Ureter (tissue), 1 donor: Measurements from ENCODE around the gene SCN4A. TPM values are rescaled to one million over a fixed set of nuclear protein-coding genes. Genes with fewer than 3 reads are reported as not detected.
"Not testable (repeated sequence)": the region's sequence is repeated elsewhere in the genome, so short reads cannot be mapped to it uniquely, and the experiment has no call there.

Source experiments
- DNase-seq: peaks from one replicate; pipeline ENCODE4 v3.0.0-alpha.2; 2020; ENCODE audit warnings: low spot score
- total RNA-seq: library from RNA; stranded (reverse); gene quantifications from one replicate; pipeline ENCODE4 v1.2.4, GENCODE V29; 2023
- donor health status: DM: yes; HTN: yes; CAD: no.

The SCN4A gene
- total RNA-seq, result 2.2 TPM

GRCh38 chr17:63972796-63973195 lies at the start of gene SCN4A:
SCN4A (minus strand) TSS chr17:63972918; CDS start chr17:63972841, 77 bp downstream.
- DNase-seq, result no peak

- peak; percentile 70 for DNase-seq
These were observed 47.5 kb upstream of the SCN4A start, which contains the start of gene ICAM2 for GRCh38 chr17:64020056-64020766. ICAM2 (minus strand) TSS chr17:64020633; CDS start chr17:64006691, 13,942 bp downstream.

DNA sequence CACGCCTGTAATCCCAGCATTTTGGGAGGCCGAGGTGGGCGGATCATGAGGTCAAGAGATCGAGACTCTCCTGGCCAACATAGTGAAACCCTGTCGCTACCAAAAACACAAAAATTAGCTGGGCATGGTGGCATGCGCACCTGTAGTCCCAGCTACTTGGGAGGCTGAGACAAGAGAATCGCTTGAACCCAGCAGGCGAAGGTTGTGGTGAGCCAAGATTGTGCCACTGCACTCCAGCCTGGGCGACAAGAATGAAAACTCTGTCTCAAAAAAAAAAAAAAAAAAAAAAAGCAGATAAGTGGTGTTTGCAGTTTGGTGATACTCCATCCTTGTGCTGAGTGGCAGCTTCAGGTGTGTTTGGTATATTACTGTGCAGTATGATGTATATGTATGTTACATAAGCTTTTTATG lies 46.8 kb upstream of the SCN4A start:
- not testable (repeated sequence) for DNase-seq

DNA sequence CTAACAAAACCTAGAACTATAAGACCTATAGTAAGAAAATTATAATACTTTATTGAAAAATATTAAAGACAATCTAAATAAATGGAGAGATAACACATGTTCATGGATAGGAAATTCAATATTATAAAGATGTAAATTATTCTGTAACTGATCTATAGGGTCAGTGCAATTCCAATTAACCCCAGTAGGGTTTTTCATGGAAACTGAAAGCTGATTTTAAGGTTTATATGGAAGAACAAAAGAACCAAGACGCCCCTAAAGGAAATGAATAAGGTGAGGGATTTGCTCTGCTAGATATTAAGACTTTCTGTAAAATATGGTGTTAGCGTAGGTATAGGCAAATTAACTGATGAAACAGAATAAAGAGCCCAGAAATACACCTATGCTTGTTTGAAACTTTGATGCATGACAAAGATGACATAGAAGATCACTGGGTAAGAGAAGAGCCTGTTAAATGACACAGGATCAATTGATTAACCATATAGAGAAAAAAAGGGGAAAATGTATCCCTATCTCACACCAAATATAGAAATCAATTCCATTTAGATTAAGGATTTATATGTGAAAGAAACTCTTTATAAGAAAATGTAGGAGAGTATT lies 44.8 kb upstream of the SCN4A start:
- DNase-seq, result no peak

DNA sequence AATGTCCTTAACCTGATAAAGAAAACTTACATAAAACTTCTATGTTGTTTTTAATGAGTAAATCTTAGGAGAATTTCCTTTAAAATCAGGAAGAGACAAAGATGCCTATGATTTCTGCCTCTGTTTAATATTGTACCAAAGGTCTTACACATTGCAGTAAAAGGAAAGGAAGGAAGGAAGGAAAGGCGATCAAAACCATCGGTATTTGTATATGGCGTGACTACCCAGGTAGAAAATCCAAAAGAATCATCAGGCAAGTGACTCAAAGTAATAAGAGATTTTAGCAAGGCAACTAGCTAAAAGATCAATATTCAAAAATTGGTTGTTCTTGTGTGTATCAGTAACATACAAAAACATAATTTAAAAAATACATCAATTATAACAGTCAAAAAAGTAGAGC lies 44.3 kb upstream of the SCN4A start:
- no peak for DNase-seq

GRCh38 chr17:64016231-64016784 lies 43.6 kb upstream of the SCN4A start:
- DNase-seq, result no peak

- DNase-seq, result no peak
These were observed 42.7 kb upstream of the SCN4A start for GRCh38 chr17:64015447-64015846.

- no peak for DNase-seq
These were observed 37.1 kb upstream of the SCN4A start for GRCh38 chr17:64009571-64010402.

DNA sequence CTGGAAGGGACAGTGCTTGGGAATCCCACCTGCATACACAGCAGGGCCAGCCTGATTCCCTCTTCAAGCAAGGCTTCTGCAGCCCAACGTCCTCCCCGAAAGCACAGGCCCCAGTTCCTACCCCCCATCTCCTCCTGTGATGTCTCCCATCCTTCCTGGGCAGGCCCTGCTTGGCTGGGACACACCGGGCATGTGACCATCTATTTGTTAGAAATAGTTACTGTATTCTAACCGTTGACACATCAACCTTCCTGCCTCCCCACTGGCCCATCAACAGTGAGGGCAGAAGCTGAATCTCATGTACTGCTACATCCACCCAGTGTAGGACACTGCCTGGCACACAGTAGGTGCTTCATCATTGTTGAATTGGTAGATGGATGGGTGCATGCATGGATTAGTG lies 36.1 kb upstream of the SCN4A start:
- DNase-seq, result no peak

DNA sequence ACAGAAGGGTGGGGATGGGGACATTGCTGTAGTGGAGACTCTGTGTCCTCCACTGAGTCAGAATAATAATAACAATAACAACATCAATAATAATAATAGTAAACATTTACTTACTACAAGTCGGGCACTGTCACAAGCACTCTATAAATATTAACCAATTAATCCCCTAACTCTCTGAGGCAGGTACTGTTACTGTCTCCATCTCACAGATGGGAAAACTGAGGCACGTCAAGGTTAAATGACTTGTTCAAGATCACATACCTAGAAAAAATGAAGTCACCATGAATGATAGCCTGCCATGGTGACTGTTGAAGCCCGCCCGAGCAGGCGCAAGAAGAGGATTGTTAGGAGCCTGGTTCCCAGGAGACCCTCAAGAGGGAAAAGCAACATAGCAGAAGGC lies 35.6 kb upstream of the SCN4A start:
- DNase-seq, result no peak

- peak; percentile 41 for DNase-seq
These were observed 35.1 kb upstream of the SCN4A start for GRCh38 chr17:64007838-64008282.

DNA sequence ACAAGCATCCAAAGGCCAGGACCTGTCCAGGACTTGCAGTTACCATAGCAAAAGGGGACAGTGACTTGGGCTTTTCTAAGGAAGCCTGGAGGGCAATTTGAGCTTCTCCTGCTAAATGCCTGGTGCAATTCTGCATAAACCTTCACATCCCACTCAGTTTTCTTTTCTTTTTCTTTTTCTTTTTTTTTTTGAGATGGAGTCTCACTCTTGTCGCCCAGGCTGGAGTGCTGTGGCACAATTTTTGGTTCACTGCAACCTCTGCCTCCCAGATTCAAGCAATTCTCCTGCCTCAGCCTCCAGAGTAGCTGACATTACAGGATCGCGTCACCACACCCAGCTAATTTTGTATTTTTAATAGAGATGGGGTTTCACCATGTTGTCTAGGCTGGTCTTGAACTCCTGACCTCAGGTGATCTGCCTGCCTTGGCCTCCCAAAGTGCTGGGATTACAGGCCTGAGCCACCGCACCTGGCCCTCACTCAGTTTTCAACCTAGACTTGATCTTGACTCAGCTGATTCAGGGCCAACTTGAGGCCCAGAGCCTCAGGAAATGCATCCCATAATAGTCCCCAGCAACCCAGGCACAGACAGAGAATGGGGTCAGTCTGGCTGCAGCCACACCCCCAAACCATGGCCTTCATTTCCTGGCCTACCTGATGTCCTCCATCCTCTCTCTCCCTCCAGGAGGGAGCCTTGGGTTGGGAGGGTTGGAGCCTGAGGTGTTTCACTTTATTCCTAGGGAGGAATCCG lies 34.5 kb upstream of the SCN4A start:
- DNase-seq, result not testable (repeated sequence)

DNA sequence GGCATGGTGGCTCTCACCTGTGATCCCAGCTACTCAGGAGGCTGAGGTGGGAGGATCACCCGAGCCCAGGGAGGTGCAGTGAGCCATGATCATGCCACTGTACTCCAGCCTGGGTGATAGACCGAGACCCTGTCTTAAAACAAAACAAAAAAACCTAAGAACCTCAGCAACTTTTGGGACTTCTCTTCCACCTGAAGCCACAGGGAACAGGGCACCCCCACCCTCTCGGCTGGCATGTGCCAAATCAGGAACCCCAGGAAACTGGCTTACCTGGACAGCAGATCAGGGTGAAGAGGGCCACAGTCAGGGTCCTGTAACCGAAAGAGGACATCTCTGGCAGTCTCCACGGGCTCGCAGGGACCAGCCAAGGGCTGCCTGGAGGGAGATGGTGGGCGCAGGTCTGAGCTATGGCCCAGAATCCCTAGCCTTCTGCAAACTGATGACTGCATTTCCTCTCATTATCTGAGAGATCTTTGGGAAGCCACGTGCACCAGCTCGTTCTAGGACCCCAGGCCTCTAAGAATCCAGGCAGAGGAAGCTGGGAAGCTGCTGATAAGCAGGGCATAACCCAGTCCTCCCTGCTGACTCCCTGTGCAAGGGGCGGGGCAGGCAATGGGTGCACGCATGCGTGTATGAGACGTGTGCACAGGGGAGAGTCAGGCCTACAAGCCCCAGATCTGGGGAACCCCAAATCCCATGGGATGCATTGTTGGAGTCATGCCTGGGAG lies 33.8 kb upstream of the SCN4A start:
- peak; percentile 56 for DNase-seq

- peak; percentile 70 for DNase-seq
These were observed 33.0 kb upstream of the SCN4A start for GRCh38 chr17:64005734-64006167.

DNA sequence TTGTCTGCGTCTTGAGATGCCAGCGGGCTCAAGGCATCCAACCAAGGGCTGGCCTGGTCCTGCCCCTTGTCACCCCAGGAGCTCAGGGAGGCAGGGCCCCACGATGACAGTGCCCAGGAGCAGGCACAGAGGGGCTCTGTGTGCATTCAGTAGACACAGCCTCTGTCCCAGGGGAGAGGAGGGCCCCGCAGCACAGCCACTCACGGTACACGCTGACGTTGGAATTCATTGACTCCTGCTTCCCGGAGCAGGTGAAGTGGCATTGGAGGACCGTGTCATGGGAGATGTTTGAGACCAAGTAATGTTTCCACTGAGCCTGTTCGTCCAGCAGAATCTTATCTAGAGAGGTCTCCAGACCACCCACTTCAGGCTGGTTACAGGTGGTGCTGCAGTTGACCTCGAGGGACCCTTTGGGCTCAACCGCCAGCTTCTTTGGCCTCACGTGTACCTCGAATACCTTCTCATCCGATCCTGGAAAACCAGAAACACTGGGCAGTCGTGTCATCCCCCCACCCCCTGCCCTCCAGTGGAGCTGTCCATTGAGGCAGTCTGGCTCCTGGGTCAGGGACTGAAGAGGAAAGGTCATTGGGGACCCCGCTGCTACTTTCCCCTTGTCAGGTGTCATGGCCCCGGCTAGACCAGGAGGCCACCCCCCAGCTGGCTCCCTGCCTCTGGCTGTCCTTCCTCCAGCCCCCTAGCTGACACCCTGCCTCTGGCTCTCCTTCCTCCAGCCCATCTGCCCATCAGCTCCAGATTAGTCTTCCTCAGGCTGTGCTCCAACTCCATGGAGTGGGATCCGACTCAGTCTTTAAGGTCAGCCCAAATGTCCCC lies 32.4 kb upstream of the SCN4A start:
- no peak for DNase-seq

- DNase-seq, result no peak
These were observed 31.6 kb upstream of the SCN4A start for GRCh38 chr17:64004218-64004770.

DNA sequence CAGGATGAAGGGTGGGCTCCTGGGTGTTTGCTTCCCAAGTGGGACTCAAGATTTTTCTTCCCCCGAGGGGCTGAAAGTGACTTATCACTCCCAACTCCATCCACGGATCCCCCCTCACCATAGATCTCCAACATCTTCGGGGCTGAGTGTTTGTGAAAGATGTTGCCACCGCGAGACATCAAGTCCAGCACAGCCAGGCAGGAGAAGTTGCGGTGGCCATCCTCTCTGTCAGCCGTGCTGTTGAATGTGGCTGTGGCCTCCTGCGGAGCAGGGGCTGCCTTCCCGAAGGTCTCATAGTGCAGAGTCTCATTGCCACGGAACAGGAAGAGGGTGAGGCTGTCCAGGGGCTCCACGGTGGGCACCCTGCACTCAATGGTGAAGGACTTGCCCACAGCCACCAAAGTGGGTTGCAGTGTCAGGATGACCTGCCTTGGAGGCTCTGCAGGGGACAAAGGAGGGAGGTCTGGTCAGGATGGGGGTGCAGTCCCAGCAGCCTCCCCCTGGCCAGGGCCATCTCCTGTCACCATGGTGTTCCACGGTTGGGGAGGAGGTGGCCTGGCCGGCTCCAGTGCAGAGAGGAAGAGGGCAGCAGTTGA lies 30.9 kb upstream of the SCN4A start:
- DNase-seq, result no peak

- DNase-seq, result no peak
These were observed 30.2 kb upstream of the SCN4A start for GRCh38 chr17:64002658-64003525.
